ENCODE data around the gene BLID. TPM values are rescaled to one million over a fixed set of nuclear protein-coding genes. Genes with fewer than 3 reads are reported as not detected.
A peak's percentile ranks its signal among the peaks of the same experiment; 100 is the strongest.

BLID gene
- total RNA-seq, 1 donor from 2014 or later, result 1.2 TPM

GRCh38 chr11:122068837-122069236 lies 47.2 kb downstream of the BLID start:
- Mint-ChIP-seq H3K9me3 (ENCODE audit: unreplicated experiment) (peaks cover 8% of the 10 kb centered on the region), H3K27ac (ENCODE audit: unreplicated experiment) (peak overlapping the region; percentile 92), H3K27me3 (ENCODE audit: low read depth, unreplicated experiment) (no peaks in the 10 kb centered on the region), H3K4me1 (ENCODE audit: low read depth, unreplicated experiment) (peaks cover 43% of the 10 kb centered on the region), H3K4me3 (ENCODE audit: unreplicated experiment) (no peak overlapping the region), H3K36me3 (ENCODE audit: low read depth, unreplicated experiment) (peaks cover 10% of the 10 kb centered on the region)
- H3K79me2 ChIP-seq (ENCODE audit: insufficient read depth, low read length), result no peaks in the 10 kb centered on the region
- H3K4me2 ChIP-seq (ENCODE audit: low read length), result peak overlapping the region; percentile 73
- no peak overlapping the region for H3K9ac ChIP-seq (ENCODE audit: low read length)
- H3K27ac ChIP-seq (ENCODE audit: low read depth, low read length), result no peak overlapping the region
- H3K4me1 ChIP-seq (ENCODE audit: insufficient read depth, low read length), result peaks cover 11% of the 10 kb centered on the region
- TF ChIP-seq EZH2 (IDR thresholded peaks at IDR 0.05; ENCODE audit: insufficient read depth, low read length) (no peak), CTCF (IDR thresholded peaks at IDR 0.05; ENCODE audit: insufficient read depth, low read depth, low read length) (no peak)
- H3K9me3 ChIP-seq (ENCODE audit: insufficient read depth, low read depth, low read length), result no peaks in the 10 kb centered on the region
- H3K27me3 ChIP-seq (ENCODE audit: insufficient read depth, low read length), result no peaks in the 10 kb centered on the region
- H4K20me1 ChIP-seq (ENCODE audit: insufficient read depth, low read length), result no peaks in the 10 kb centered on the region
- peak; percentile 73 for FAIRE-seq
- no peak overlapping the region for H3K4me3 ChIP-seq (ENCODE audit: insufficient read depth, low read depth, low read length)
- H2AFZ ChIP-seq (ENCODE audit: low read depth, low read length), result no peak overlapping the region
- DNase-seq (ENCODE audit: low read depth), result no peak
- no peaks in the 10 kb centered on the region for H3K36me3 ChIP-seq (ENCODE audit: insufficient read depth, low read length)

- H3K27me3 Mint-ChIP-seq (ENCODE audit: low read depth, unreplicated experiment), result no peaks in the 10 kb centered on the region
- Histone ChIP-seq H3K9ac (ENCODE audit: low read length) (peak overlapping the region; percentile 52), H3K79me2 (ENCODE audit: insufficient read depth, low read length) (no peaks in the 10 kb centered on the region), H3K4me1 (ENCODE audit: insufficient read depth, low read length) (peaks cover 11% of the 10 kb centered on the region), H3K27ac (ENCODE audit: low read depth, low read length) (peak overlapping the region; percentile 35), H4K20me1 (ENCODE audit: insufficient read depth, low read length) (no peaks in the 10 kb centered on the region), H3K9me3 (ENCODE audit: insufficient read depth, low read depth, low read length) (no peaks in the 10 kb centered on the region), H2AFZ (ENCODE audit: low read depth, low read length) (peak overlapping the region; percentile 23), H3K4me3 (ENCODE audit: insufficient read depth, low read depth, low read length) (no peak overlapping the region), H3K36me3 (ENCODE audit: insufficient read depth, low read length) (no peaks in the 10 kb centered on the region), H3K4me2 (ENCODE audit: low read length) (peak overlapping the region; percentile 73), H3K27me3 (ENCODE audit: insufficient read depth, low read length) (no peaks in the 10 kb centered on the region)
- H3K36me3 Mint-ChIP-seq (ENCODE audit: low read depth, unreplicated experiment), result peaks cover 10% of the 10 kb centered on the region
- no peak overlapping the region for H3K4me3 Mint-ChIP-seq (ENCODE audit: unreplicated experiment)
- H3K9me3 Mint-ChIP-seq (ENCODE audit: unreplicated experiment), result peaks cover 8% of the 10 kb centered on the region
- peak overlapping the region; percentile 92 for H3K27ac Mint-ChIP-seq (ENCODE audit: unreplicated experiment)
- DNase-seq (ENCODE audit: low read depth) (peak; percentile 57), FAIRE-seq (peak; percentile 59)
- H3K4me1 Mint-ChIP-seq (ENCODE audit: low read depth, unreplicated experiment), result peaks cover 43% of the 10 kb centered on the region
- TF ChIP-seq EZH2 (IDR thresholded peaks at IDR 0.05; ENCODE audit: insufficient read depth, low read length), result no peak
- TF ChIP-seq CTCF (IDR thresholded peaks at IDR 0.05; ENCODE audit: insufficient read depth, low read depth, low read length), result no peak
Measured at GRCh38 chr11:122068141-122068540, 47.9 kb downstream of the BLID start.

Small RNA genes lying within 50 kb of the gene (microRNA-seq; reads per million reads assigned to microRNA genes)
- 30,910 reads per million, percentile 99 among the genes with 10 or more reads in this experiment for gene MIR100
- 2,455 reads per million, percentile 88 among the genes with 10 or more reads in this experiment for gene MIR125B1
- 52.6 reads per million, percentile 58 among the genes with 10 or more reads in this experiment for gene MIRLET7A2
